GM23338 (cell line): ENCODE data around the gene RNF8. TPM values are rescaled to one million over a fixed set of nuclear protein-coding genes. Genes with fewer than 3 reads are reported as not detected.

Source experiments
- ATAC-seq: fragments of 200-7000 bp; cut with Tn5 transposase; 3 replicates; pipeline ENCODE4 v1.9.1; 2020
- DNase-seq: peaks from one replicate; pipeline ENCODE4 v3.0.0-alpha.2; 2015; ENCODE audit warnings: low spot score
- H2AFZ ChIP-seq: fragments of 200-600 bp; sonication (generic); 2 replicates; pipeline ENCODE4 v1.8.0; 2016; ENCODE audit warnings: antibody characterized with exemption, mild to moderate bottlenecking, moderate library complexity
- H3F3A ChIP-seq: fragments of 200-600 bp; sonication (generic); replicated peaks from 2 replicates; pipeline ENCODE4 v1.8.0; 2017; ENCODE audit warnings: antibody characterized with exemption, mixed run types, low read depth
- H3K27ac ChIP-seq: fragments of 200-600 bp; sonication (generic); 2 replicates; pipeline ENCODE4 v1.6.1; 2016; ENCODE audit warnings: low read depth
- H3K27me3 ChIP-seq: fragments of 200-600 bp; sonication (generic); 2 replicates; pipeline ENCODE4 v1.8.0; 2016; ENCODE audit warnings: mild to moderate bottlenecking, mixed run types, moderate library complexity; ENCODE audit not compliant: insufficient read depth
- H3K36me3 ChIP-seq: fragments of 200-600 bp; sonication (generic); 2 replicates; pipeline ENCODE4 v1.8.0; 2016; ENCODE audit warnings: mild to moderate bottlenecking; ENCODE audit not compliant: insufficient read depth
- H3K4me1 ChIP-seq: fragments of 200-600 bp; sonication (generic); 2 replicates; pipeline ENCODE4 v1.8.0; 2016; ENCODE audit warnings: mild to moderate bottlenecking, moderate library complexity; ENCODE audit not compliant: insufficient read depth
- H3K4me2 ChIP-seq: fragments of 200-600 bp; sonication (generic); 2 replicates; pipeline ENCODE4 v1.7.1; 2017; ENCODE audit warnings: mixed run types
- H3K4me3 ChIP-seq: fragments of 200-600 bp; sonication (generic); 2 replicates; pipeline ENCODE4 v1.6.1; 2016; ENCODE audit warnings: mixed run types
- H3K79me2 ChIP-seq: fragments of 200-600 bp; sonication (generic); replicated peaks from 2 replicates; pipeline ENCODE4 v1.8.0; 2017; ENCODE audit warnings: mild to moderate bottlenecking; ENCODE audit not compliant: insufficient read depth
- H3K9me2 ChIP-seq: fragments of 200-600 bp; sonication (generic); 2 replicates; pipeline ENCODE4 v1.8.0; 2017; ENCODE audit not compliant: insufficient read depth
- H4K20me1 ChIP-seq: fragments of 200-600 bp; sonication (generic); replicated peaks from 2 replicates; pipeline ENCODE4 v1.8.0; 2017; ENCODE audit warnings: mild to moderate bottlenecking; ENCODE audit not compliant: insufficient read depth
- H3K27ac Mint-ChIP-seq: 2 replicates; pipeline ENCODE4 v1.8.0; 2020; ENCODE audit warnings: inconsistent platforms, mild to moderate bottlenecking, moderate library complexity, mixed read lengths
- H3K27me3 Mint-ChIP-seq: 3 replicates; pipeline ENCODE4 v1.8.0; 2022; ENCODE audit warnings: low read depth, mild to moderate bottlenecking, moderate library complexity, mixed read lengths, inconsistent platforms; ENCODE audit not compliant: insufficient read depth, poor library complexity
- H3K36me3 Mint-ChIP-seq: 3 replicates; pipeline ENCODE4 v1.8.0; 2021; ENCODE audit warnings: low read depth, mild to moderate bottlenecking, inconsistent platforms, moderate library complexity, mixed read lengths
- H3K4me1 Mint-ChIP-seq: 3 replicates; pipeline ENCODE4 v1.8.0; 2020; ENCODE audit warnings: mild to moderate bottlenecking, inconsistent platforms, mixed read lengths
- H3K4me3 Mint-ChIP-seq: 3 replicates; pipeline ENCODE4 v1.8.0; 2021; ENCODE audit warnings: moderate library complexity, mild to moderate bottlenecking, inconsistent platforms, mixed read lengths
- H3K9me3 Mint-ChIP-seq: 3 replicates; pipeline ENCODE4 v1.8.0; 2020; ENCODE audit warnings: moderate library complexity, mild to moderate bottlenecking, inconsistent platforms, mixed read lengths
- CTCF ChIP-seq, 2 experiments: fragments of 200-600 bp in 1 of 2; sonication (generic) in 1 of 2; conservative IDR thresholded peaks; 2 replicates each; pipeline versions ENCODE4 v1.5.1 to v1.6.1; 2016 to 2017; ENCODE audit warnings: antibody characterized with exemption in 2 of 2, low read depth in 2 of 2, mild to moderate bottlenecking in 2 of 2, moderate library complexity in 1 of 2
- EZH2 ChIP-seq: fragments of 200-600 bp; sonication (generic); IDR thresholded peaks from one replicate; pipeline ENCODE4 v1.8.0; 2017; ENCODE audit warnings: antibody characterized with exemption, mild to moderate bottlenecking, low read depth; ENCODE audit not compliant: unreplicated experiment
- JUNB ChIP-seq: IDR thresholded peaks from one replicate; pipeline ENCODE4 v1.6.1; 2016; ENCODE audit warnings: antibody characterized with exemption; ENCODE audit not compliant: unreplicated experiment
- POLR2AphosphoS5 ChIP-seq: IDR thresholded peaks from 2 replicates; pipeline ENCODE4 v1.6.1; 2016; ENCODE audit warnings: antibody characterized with exemption, low read depth
- STAT1 ChIP-seq: IDR thresholded peaks from one replicate; pipeline ENCODE4 v1.6.1; 2016; ENCODE audit warnings: antibody characterized with exemption; ENCODE audit not compliant: unreplicated experiment
- ZNF114 ChIP-seq: fragments of 250-450 bp; sonication (Bioruptor Pico); IDR thresholded peaks from 2 replicates; pipeline ENCODE4 v1.5.0; 2020; ENCODE audit warnings: mild to moderate bottlenecking, moderate library complexity
- polyA plus RNA-seq: library from polyadenylated mRNA; unstranded; fragments of >200 nt; fragmentation: Nextera tagmentation; extraction: Ambion mirVana; gene quantifications from 2 replicates; pipeline ENCODE4 v1.2.1, GENCODE V29; 2016
- total RNA-seq: library from RNA; depleted of rRNA; stranded (reverse); fragments of >200 nt; shearing (Covaris generic); gene quantifications from 2 replicates; pipeline ENCODE4 v1.2.3, GENCODE V29; 2014
- TF ChIP-seq, protein P1 (sequence below): fragments of 250-450 bp; sonication (Bioruptor Pico); IDR thresholded peaks from 2 replicates; pipeline ENCODE4 v1.5.0; 2020; ENCODE audit warnings: mild to moderate bottlenecking, moderate library complexity
- TF ChIP-seq, protein P2 (sequence below): IDR thresholded peaks from 2 replicates; pipeline ENCODE4 v1.6.1; 2016; ENCODE audit warnings: antibody characterized with exemption

The RNF8 gene
- total and polyA plus RNA-seq, 2 experiments from 2014 or later: 41.6 to 55.2 TPM

GRCh38 chr6:37347670-37348111 is 6.1 kb upstream of the RNF8 start:
- H3K36me3 Mint-ChIP-seq: no peaks in the 10 kb centered on the region
- Histone ChIP-seq H3F3A (no peaks in the 10 kb centered on the region), H3K4me2 (no peak overlapping the region), H4K20me1 (no peaks in the 10 kb centered on the region), H3K27ac (no peak overlapping the region), H3K27me3 (no peaks in the 10 kb centered on the region), H3K36me3 (no peaks in the 10 kb centered on the region), H3K4me3 (no peak overlapping the region), H3K4me1 (no peaks in the 10 kb centered on the region; the same call in 1 of the 2 replicates), H3K79me2 (no peaks in the 10 kb centered on the region), H3K9me2 (0 out of 2 replicates have a peak, but pooled peaks cover 3% of the 10 kb centered on the region), H2AFZ (no peak overlapping the region)
- no peak for DNase-seq
- H3K9me3 Mint-ChIP-seq: peaks cover 7% of the 10 kb centered on the region
- TF ChIP-seq ZNF114 (CRISPR knock-in tag) (no peak), STAT1 (no peak), JUNB (no peak), CTCF (conservative IDR thresholded peaks at IDR 0.05; ENCODE audit: low read depth in 2 of 2) (no peak), POLR2AphosphoS5 (no peak), EZH2 (no peak)
- TF ChIP-seq, protein P1, sequence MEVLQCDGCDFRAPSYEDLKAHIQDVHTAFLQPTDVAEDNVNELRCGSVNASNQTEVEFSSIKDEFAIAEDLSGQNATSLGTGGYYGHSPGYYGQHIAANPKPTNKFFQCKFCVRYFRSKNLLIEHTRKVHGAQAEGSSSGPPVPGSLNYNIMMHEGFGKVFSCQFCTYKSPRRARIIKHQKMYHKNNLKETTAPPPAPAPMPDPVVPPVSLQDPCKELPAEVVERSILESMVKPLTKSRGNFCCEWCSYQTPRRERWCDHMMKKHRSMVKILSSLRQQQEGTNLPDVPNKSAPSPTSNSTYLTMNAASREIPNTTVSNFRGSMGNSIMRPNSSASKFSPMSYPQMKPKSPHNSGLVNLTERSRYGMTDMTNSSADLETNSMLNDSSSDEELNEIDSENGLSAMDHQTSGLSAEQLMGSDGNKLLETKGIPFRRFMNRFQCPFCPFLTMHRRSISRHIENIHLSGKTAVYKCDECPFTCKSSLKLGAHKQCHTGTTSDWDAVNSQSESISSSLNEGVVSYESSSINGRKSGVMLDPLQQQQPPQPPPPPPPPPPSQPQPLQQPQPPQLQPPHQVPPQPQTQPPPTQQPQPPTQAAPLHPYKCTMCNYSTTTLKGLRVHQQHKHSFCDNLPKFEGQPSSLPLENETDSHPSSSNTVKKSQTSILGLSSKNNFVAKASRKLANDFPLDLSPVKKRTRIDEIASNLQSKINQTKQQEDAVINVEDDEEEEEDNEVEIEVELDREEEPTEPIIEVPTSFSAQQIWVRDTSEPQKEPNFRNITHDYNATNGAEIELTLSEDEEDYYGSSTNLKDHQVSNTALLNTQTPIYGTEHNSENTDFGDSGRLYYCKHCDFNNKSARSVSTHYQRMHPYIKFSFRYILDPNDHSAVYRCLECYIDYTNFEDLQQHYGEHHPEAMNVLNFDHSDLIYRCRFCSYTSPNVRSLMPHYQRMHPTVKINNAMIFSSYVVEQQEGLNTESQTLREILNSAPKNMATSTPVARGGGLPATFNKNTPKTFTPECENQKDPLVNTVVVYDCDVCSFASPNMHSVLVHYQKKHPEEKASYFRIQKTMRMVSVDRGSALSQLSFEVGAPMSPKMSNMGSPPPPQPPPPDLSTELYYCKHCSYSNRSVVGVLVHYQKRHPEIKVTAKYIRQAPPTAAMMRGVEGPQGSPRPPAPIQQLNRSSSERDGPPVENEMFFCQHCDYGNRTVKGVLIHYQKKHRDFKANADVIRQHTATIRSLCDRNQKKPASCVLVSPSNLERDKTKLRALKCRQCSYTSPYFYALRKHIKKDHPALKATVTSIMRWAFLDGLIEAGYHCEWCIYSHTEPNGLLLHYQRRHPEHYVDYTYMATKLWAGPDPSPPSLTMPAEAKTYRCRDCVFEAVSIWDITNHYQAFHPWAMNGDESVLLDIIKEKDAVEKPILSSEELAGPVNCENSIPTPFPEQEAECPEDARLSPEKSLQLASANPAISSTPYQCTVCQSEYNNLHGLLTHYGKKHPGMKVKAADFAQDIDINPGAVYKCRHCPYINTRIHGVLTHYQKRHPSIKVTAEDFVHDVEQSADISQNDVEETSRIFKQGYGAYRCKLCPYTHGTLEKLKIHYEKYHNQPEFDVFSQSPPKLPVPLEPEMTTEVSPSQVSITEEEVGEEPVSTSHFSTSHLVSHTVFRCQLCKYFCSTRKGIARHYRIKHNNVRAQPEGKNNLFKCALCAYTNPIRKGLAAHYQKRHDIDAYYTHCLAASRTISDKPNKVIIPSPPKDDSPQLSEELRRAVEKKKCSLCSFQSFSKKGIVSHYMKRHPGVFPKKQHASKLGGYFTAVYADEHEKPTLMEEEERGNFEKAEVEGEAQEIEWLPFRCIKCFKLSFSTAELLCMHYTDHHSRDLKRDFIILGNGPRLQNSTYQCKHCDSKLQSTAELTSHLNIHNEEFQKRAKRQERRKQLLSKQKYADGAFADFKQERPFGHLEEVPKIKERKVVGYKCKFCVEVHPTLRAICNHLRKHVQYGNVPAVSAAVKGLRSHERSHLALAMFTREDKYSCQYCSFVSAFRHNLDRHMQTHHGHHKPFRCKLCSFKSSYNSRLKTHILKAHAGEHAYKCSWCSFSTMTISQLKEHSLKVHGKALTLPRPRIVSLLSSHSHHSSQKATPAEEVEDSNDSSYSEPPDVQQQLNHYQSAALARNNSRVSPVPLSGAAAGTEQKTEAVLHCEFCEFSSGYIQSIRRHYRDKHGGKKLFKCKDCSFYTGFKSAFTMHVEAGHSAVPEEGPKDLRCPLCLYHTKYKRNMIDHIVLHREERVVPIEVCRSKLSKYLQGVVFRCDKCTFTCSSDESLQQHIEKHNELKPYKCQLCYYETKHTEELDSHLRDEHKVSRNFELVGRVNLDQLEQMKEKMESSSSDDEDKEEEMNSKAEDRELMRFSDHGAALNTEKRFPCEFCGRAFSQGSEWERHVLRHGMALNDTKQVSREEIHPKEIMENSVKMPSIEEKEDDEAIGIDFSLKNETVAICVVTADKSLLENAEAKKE: no peak
- TF ChIP-seq, protein P2, sequence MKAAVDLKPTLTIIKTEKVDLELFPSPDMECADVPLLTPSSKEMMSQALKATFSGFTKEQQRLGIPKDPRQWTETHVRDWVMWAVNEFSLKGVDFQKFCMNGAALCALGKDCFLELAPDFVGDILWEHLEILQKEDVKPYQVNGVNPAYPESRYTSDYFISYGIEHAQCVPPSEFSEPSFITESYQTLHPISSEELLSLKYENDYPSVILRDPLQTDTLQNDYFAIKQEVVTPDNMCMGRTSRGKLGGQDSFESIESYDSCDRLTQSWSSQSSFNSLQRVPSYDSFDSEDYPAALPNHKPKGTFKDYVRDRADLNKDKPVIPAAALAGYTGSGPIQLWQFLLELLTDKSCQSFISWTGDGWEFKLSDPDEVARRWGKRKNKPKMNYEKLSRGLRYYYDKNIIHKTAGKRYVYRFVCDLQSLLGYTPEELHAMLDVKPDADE: no peak
- peaks cover 2% of the 10 kb centered on the region for H3K27me3 Mint-ChIP-seq
- H3K27ac Mint-ChIP-seq: no peak overlapping the region
- no peaks in the 10 kb centered on the region for H3K4me1 Mint-ChIP-seq
- no peak overlapping the region for H3K4me3 Mint-ChIP-seq
- no peak for ATAC-seq
